GM12878 (cell line): Measurements from ENCODE around the gene PFKM. TPM values are rescaled to one million over a fixed set of nuclear protein-coding genes. Genes with fewer than 3 reads are reported as not detected.

Source experiments
- ATAC-seq: fragments of 200-7000 bp; cut with Tn5 transposase; 3 replicates; pipeline ENCODE4 v1.9.1; 2020; ENCODE audit warnings: mild to moderate bottlenecking, moderate library complexity
- BruUV-seq: library from RNA; stranded (reverse); fragments of 400-500 nt; replicated peaks from 2 replicates; lab custom pipeline; 2021; lab: Mats Ljungman, UMichigan
- CTCF ChIA-PET: fragments of 300-600 bp; sonication (Branson Sonifier 250); formaldehyde crosslinking; extraction: SDS; loops from one replicate; lab custom pipeline; 2021; ENCODE audit warnings: inconsistent platforms; lab: Yijun Ruan, JAX
- POLR2A ChIA-PET: fragments of 350-600 bp; formaldehyde crosslinking; extraction: SDS; loops from one replicate; lab custom pipeline; 2021; ENCODE audit warnings: inconsistent platforms; lab: Charles Lee
- RAD21 ChIA-PET: fragments of 300-600 bp; sonication (Branson Sonifier 250); formaldehyde crosslinking; loops from one replicate; lab custom pipeline; 2023; ENCODE audit warnings: antibody characterized with exemption; ENCODE audit not compliant: unreplicated experiment; lab: Charles Lee
- SMC1A ChIA-PET: fragments of 300-600 bp; sonication (Branson Sonifier 250); formaldehyde crosslinking; loops from one replicate; lab custom pipeline; 2023; ENCODE audit not compliant: unreplicated experiment, uncharacterized antibody; lab: Charles Lee
- DNase-seq: peaks from one replicate; pipeline ENCODE4 v3.0.0-alpha.2; 2011; ENCODE audit warnings: low read depth, low spot score
- FAIRE-seq: peaks from 3 replicates; lab custom pipeline; 2011; peaks lifted over from hg19 to GRCh38; lab: Jason Lieb, UNC
- H2AFZ ChIP-seq: 2 replicates; pipeline ENCODE4 v1.6.0; 2011; ENCODE audit warnings: low read depth, low read length, control low read depth; ENCODE audit not compliant: control insufficient read depth
- H3K27ac ChIP-seq: 2 replicates; pipeline ENCODE4 v1.5.1; 2011; ENCODE audit warnings: control low read depth; ENCODE audit not compliant: control insufficient read depth, insufficient read depth
- H3K27me3 ChIP-seq, 2 experiments: replicated peaks in 1 of 2; 2 replicates each; pipeline versions ENCODE4 v1.6.0 to v1.6.1; 2011; ENCODE audit warnings: low read length in 1 of 2; ENCODE audit not compliant: control insufficient read depth in 2 of 2, insufficient read depth in 2 of 2
- H3K36me3 ChIP-seq, 2 experiments: 2 replicates each; pipeline ENCODE4 v1.5.1; 2011; ENCODE audit warnings: low read length in 1 of 2; ENCODE audit not compliant: control insufficient read depth in 2 of 2, insufficient read depth in 2 of 2
- H3K4me1 ChIP-seq: 2 replicates; pipeline ENCODE4 v1.6.1; 2011; ENCODE audit warnings: mild to moderate bottlenecking, low read length, moderate library complexity, mixed read lengths; ENCODE audit not compliant: control insufficient read depth, insufficient read depth
- H3K4me2 ChIP-seq: 2 replicates; pipeline ENCODE4 v1.6.0; 2011; ENCODE audit warnings: control low read depth; ENCODE audit not compliant: control insufficient read depth, insufficient read depth
- H3K4me3 ChIP-seq: fragments of 200-600 bp; sonication (generic); 2 replicates; pipeline ENCODE4 v1.5.1; 2016
- H3K79me2 ChIP-seq: 2 replicates; pipeline ENCODE4 v1.6.0; 2011; ENCODE audit warnings: low read length; ENCODE audit not compliant: control insufficient read depth, insufficient read depth
- H3K9ac ChIP-seq: 2 replicates; pipeline ENCODE4 v1.8.0; 2011; ENCODE audit warnings: low read length, control low read depth, mixed read lengths; ENCODE audit not compliant: control insufficient read depth, insufficient read depth
- H3K9me3 ChIP-seq: replicated peaks from 3 replicates; pipeline ENCODE4 v1.5.1; 2011; ENCODE audit warnings: mild to moderate bottlenecking, low read length; ENCODE audit not compliant: control insufficient read depth, insufficient read depth
- H4K20me1 ChIP-seq: 2 replicates; pipeline ENCODE4 v1.6.0; 2011; ENCODE audit not compliant: control insufficient read depth, insufficient read depth
- BCLAF1 ChIP-seq: fragments of 450-650 bp; IDR thresholded peaks from 2 replicates; pipeline ENCODE4 v1.6.1; 2017; ENCODE audit warnings: antibody characterized with exemption, mild to moderate bottlenecking, moderate library complexity
- CHD2 ChIP-seq: IDR thresholded peaks from 2 replicates; pipeline ENCODE4 v1.6.1; 2011; ENCODE audit warnings: low read depth, low read length, improper control_type of control experiment, borderline replicate concordance
- HDAC6 ChIP-seq: fragments of 200-600 bp; sonication (generic); IDR thresholded peaks from one replicate; pipeline ENCODE4 v1.8.0; 2017; ENCODE audit warnings: antibody characterized with exemption; ENCODE audit not compliant: unreplicated experiment
- ZBTB33 ChIP-seq: fragments of 450-650 bp; IDR thresholded peaks from 2 replicates; pipeline ENCODE4 v1.6.1; 2017; ENCODE audit warnings: mild to moderate bottlenecking
- ZNF622 ChIP-seq: fragments of 450-650 bp; IDR thresholded peaks from 2 replicates; pipeline ENCODE4 v1.6.1; 2017; ENCODE audit warnings: mild to moderate bottlenecking, inconsistent platforms
- WGBS: methylation state at CpG from one replicate; pipeline ENCODE4 v1.1.6; 2016; ENCODE audit warnings: low lambda C conversion rate; ENCODE audit not compliant: insufficient replicate concordance, insufficient coverage; ENCODE audit errors: missing lambda C conversion rate; 5-methylcytosine and 5-hydroxymethylcytosine counted together
- in situ Hi-C: fragments of 300-500 bp; cut with MboI; formaldehyde crosslinking; loops from 9 replicates; pipeline ENCODE4 v1.14.3; 2018; ENCODE audit warnings: mixed read lengths
- intact Hi-C: fragments of 100-400 bp; cut with micrococcal nuclease; formaldehyde crosslinking; loops from one replicate; pipeline ENCODE4 v1.14.2; 2022; ENCODE audit not compliant: unreplicated experiment
- polyA plus RNA-seq, 11 experiments: library from polyadenylated mRNA; depleted of rRNA in 4 of 11; unstranded in 6 of 11; stranded (reverse) in 5 of 11; fragments of >200 nt; fragmentation: Nextera tagmentation in 4 of 11; fragmentation: Illumina TruSeq in 1 of 11; extraction: Ambion mirVana in 4 of 11; extraction: Trizol in 1 of 11; gene quantifications; 1 replicate in 1 of 11; 2 replicates in 10 of 11; pipeline versions ENCODE4 v1.2.1 to v1.2.3, GENCODE V29; 2011 to 2016; ENCODE audit warnings: inconsistent platforms in 2 of 11, missing spikeins in 2 of 11, low read depth in 1 of 11
- total RNA-seq, 4 experiments: library from RNA; depleted of rRNA in 3 of 4; stranded (reverse); fragments of >200 nt in 3 of 4; fragmentation: Illumina TruSeq in 1 of 4; extraction: Trizol in 1 of 4; gene quantifications; 2 replicates each; pipeline versions ENCODE4 v1.2.1 to v1.2.3, GENCODE V29; 2013 to 2021

The PFKM gene
- total and polyA plus RNA-seq, 10 of the 15 experiments (the other 5 are each of a cell fraction or from before 2014, with no cell fraction given), result 27.6 to 80.0 (median 55.8) TPM

- ATAC-seq (no peak), FAIRE-seq (no peak), DNase-seq (no peak)
- ChIA-PET POLR2A (no interaction called here), SMC1A (interaction anchor here (0.6 kb wide), 1 partner anchor 68 kb away, joined by 3 read pairs; no protein-coding TSS in a partner anchor), RAD21 (no interaction called here), CTCF (interaction anchor here (1.0 to 1.4 kb wide), 3 partner anchors 13 to 36 kb away, joined by 4 to 8 read pairs (median 4); partner anchors contain the start of gene ASB8)
- H3K36me3 ChIP-seq, result no peaks in the 10 kb centered on the region
- H2AFZ ChIP-seq, result no peak overlapping the region
- intact Hi-C loops (no loop called here), in situ Hi-C loops (no loop called here)
- H3K4me2 ChIP-seq, result no peak overlapping the region
- H3K4me3 ChIP-seq, result no peak overlapping the region
- peaks cover 5% of the 10 kb centered on the region for H3K4me1 ChIP-seq
- no peak overlapping the region for H3K9ac ChIP-seq
- no TSS peak for BruUV-seq
- no peaks in the 10 kb centered on the region for H3K79me2 ChIP-seq
- 42% methylated on average over 20 of the region's 20 CpGs for WGBS
- TF ChIP-seq ZBTB33 (no peak), ZNF622 (no peak), HDAC6 (no peak), BCLAF1 (no peak), CHD2 (no peak)
- no peak overlapping the region for H3K27ac ChIP-seq
- H4K20me1 ChIP-seq, result no peaks in the 10 kb centered on the region
- H3K27me3 ChIP-seq, result peaks cover 9 to 12% of the 10 kb centered on the region in 2 experiments
- no peaks in the 10 kb centered on the region; the same call in 2 of the 3 replicates for H3K9me3 ChIP-seq
Measured at GRCh38 chr12:48184549-48184922, 65.4 kb downstream of the PFKM start.
